ENCODE measurements around the gene LRMDA. TPM values are rescaled to one million over a fixed set of nuclear protein-coding genes. Genes with fewer than 3 reads are reported as not detected.

LRMDA gene
- total RNA-seq, 4 donors from 2014 or later = 2.2 to 7.8 (median 4.5) TPM

DNA sequence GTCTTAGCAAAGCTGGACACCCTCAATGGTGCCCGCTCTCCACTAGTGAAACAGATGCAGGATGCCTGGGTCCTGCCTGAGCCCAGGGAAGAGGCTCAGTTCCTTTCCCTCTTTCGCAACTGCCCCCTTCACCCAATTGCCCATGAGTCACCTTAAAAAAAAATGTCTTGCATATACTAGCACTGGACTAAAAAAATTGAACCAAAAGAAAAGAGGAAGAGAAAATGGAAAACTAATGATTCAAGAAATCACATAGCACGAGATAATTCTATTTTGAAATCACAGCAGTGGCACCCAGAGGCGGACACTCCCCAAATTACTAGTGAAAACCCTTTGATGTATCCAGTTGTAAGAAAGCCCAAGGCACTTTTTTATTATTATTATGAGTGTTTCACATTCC is 972.5 kb downstream of the LRMDA start:
- H3K27ac ChIP-seq = peak overlapping the region in 2 of 4 donors; percentile 4 to 10
- intact Hi-C loops (cut with DNase I; ENCODE audit: low total_unique reads) = no loop called here
- WGBS, 2 donors (ENCODE audit: low coverage in 1 of 2) = 79 to 90% methylated on average over 4 of the region's 4 CpGs
- H3K9me3 ChIP-seq = peaks cover 0 to 6% of the 10 kb centered on the region in 2 donors
- no peak for TF ChIP-seq POLR2A (IDR thresholded peaks at IDR 0.05)
- TF ChIP-seq, protein P1, sequence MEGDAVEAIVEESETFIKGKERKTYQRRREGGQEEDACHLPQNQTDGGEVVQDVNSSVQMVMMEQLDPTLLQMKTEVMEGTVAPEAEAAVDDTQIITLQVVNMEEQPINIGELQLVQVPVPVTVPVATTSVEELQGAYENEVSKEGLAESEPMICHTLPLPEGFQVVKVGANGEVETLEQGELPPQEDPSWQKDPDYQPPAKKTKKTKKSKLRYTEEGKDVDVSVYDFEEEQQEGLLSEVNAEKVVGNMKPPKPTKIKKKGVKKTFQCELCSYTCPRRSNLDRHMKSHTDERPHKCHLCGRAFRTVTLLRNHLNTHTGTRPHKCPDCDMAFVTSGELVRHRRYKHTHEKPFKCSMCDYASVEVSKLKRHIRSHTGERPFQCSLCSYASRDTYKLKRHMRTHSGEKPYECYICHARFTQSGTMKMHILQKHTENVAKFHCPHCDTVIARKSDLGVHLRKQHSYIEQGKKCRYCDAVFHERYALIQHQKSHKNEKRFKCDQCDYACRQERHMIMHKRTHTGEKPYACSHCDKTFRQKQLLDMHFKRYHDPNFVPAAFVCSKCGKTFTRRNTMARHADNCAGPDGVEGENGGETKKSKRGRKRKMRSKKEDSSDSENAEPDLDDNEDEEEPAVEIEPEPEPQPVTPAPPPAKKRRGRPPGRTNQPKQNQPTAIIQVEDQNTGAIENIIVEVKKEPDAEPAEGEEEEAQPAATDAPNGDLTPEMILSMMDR (IDR thresholded peaks at IDR 0.05) = no peak
- TF ChIP-seq EP300 (IDR thresholded peaks at IDR 0.05; ENCODE audit: low read depth) = no peak
- no peak for TF ChIP-seq POLR2AphosphoS5 (IDR thresholded peaks at IDR 0.05)
- DNase-seq = no peak
- in situ Hi-C loops (cut with MboI; ENCODE audit: low pct_ligation_motif_present in 1 of 4, low pct_unique_long_range_greater_than_20kb in 1 of 4, low sequenced_read_pairs in 3 of 4) = no loop called here
- H3K4me3 ChIP-seq = no peak overlapping the region
- H3K36me3 ChIP-seq = no peaks in the 10 kb centered on the region
- H3K4me1 ChIP-seq = peaks cover 0 to 22% (median 12%) of the 10 kb centered on the region in 4 donors
- no peaks in the 10 kb centered on the region for H3K27me3 ChIP-seq

DNA sequence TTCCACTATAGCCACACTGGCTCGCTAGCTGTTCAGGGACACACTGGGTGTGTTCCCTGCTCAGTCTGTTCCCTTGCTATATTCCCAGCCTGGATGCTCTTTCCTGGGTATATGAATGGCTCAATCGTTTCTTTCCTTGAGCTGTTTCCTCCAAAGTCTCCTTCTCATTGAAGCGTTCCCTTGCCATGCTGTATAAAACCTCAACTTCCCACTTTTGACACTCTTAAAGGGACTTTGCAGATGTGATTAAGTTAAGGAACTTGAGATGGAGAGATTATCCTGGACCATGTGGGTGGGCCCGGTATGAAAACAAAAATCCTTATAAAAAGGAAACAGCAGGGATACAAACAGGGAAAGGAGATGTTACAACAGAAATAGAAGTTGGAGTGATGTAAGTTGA is 973.1 kb downstream of the LRMDA start:
- DNase-seq = no peak
- Histone ChIP-seq H3K4me1 (peaks cover 0 to 26% (median 13%) of the 10 kb centered on the region in 4 donors), H3K27ac (peak overlapping the region in 2 of 4 donors; percentile 4 to 10), H3K27me3 (no peaks in the 10 kb centered on the region), H3K4me3 (no peak overlapping the region), H3K36me3 (no peaks in the 10 kb centered on the region), H3K9me3 (peaks cover 0 to 6% of the 10 kb centered on the region in 2 donors)
- WGBS, 2 donors (ENCODE audit: low coverage in 1 of 2) = 75 to 77% methylated on average over 4 of the region's 4 CpGs
- in situ Hi-C loops (cut with MboI; ENCODE audit: low pct_ligation_motif_present in 1 of 4, low pct_unique_long_range_greater_than_20kb in 1 of 4, low sequenced_read_pairs in 3 of 4) (no loop called here), intact Hi-C loops (cut with DNase I; ENCODE audit: low total_unique reads) (no loop called here)
- TF ChIP-seq POLR2A (IDR thresholded peaks at IDR 0.05) (no peak), EP300 (IDR thresholded peaks at IDR 0.05; ENCODE audit: low read depth) (no peak), POLR2AphosphoS5 (IDR thresholded peaks at IDR 0.05) (no peak)
- TF ChIP-seq, protein P1 (IDR thresholded peaks at IDR 0.05) = no peak

DNA sequence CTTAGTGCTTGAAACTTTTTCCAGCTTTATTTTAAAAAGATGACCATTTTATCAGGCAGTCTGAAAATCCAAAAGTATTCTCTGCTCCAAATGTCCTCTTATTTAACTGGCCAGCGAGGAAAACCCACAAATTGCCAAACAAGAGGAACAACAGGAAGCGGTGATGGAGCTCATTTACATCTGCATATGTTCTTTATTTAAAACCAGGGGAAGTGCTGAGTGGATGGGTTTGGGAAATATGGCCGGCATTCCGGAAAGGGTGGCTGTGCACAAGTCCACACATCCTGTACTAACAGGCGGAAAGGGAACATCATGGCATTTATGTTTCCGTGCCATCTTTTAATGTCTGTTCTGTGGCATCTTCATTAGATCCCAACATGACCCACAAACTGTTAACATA is 974.5 kb downstream of the LRMDA start:
- no peak for DNase-seq
- 60 to 85% methylated on average over 1 to 6 of the region's 6 CpGs for WGBS, 2 donors (ENCODE audit: low coverage in 1 of 2)
- H3K27me3 ChIP-seq = no peaks in the 10 kb centered on the region
- H3K4me1 ChIP-seq = peaks cover 0 to 26% (median 13%) of the 10 kb centered on the region in 4 donors
- in situ Hi-C loops (cut with MboI; ENCODE audit: low pct_ligation_motif_present in 1 of 4, low pct_unique_long_range_greater_than_20kb in 1 of 4, low sequenced_read_pairs in 3 of 4) = no loop called here
- no peaks in the 10 kb centered on the region for H3K36me3 ChIP-seq
- H3K4me3 ChIP-seq = no peak overlapping the region
- intact Hi-C loops (cut with DNase I; ENCODE audit: low total_unique reads) = no loop called here
- H3K9me3 ChIP-seq = peaks cover 0 to 6% of the 10 kb centered on the region in 2 donors
- H3K27ac ChIP-seq = no peak overlapping the region
- no peak for TF ChIP-seq POLR2AphosphoS5 (IDR thresholded peaks at IDR 0.05)
- TF ChIP-seq EP300 (IDR thresholded peaks at IDR 0.05; ENCODE audit: low read depth) = no peak
- TF ChIP-seq, protein P1 (IDR thresholded peaks at IDR 0.05) = no peak
- no peak for TF ChIP-seq POLR2A (IDR thresholded peaks at IDR 0.05)

DNA sequence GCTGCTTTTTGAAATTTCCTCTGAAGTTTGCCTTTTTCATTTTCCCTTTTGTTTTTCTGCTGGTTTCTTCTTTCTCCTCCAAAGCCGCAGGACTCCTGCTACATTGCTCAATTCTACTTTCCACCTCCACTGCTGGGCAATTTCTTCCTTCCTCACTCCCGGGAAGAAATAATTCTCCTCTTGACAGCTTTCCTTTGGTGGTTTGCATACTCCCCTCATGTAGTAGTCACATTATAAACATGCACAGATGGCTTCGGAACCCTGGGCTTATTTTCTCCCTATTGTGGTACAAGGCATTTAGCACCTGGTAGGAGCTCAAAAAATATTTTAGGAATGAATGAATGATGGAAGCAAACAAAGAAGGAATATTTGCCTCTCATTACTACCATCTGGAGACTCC is 977.2 kb downstream of the LRMDA start:
- DNase-seq = no peak

More for the DNA sequence above, 977.2 kb downstream of the LRMDA start:
- Histone ChIP-seq H3K4me3 (no peak overlapping the region), H3K36me3 (no peaks in the 10 kb centered on the region), H3K9me3 (peaks cover 0 to 6% of the 10 kb centered on the region in 2 donors), H3K4me1 (peaks cover 0 to 24% (median 13%) of the 10 kb centered on the region in 4 donors), H3K27ac (no peak overlapping the region), H3K27me3 (no peaks in the 10 kb centered on the region)
- WGBS, 2 donors (ENCODE audit: low coverage in 1 of 2) = 63 to 68% methylated on average over 3 of the region's 3 CpGs
- intact Hi-C loops (cut with DNase I; ENCODE audit: low total_unique reads) (no loop called here), in situ Hi-C loops (cut with MboI; ENCODE audit: low pct_ligation_motif_present in 1 of 4, low pct_unique_long_range_greater_than_20kb in 1 of 4, low sequenced_read_pairs in 3 of 4) (no loop called here)
- no peak for TF ChIP-seq POLR2AphosphoS5 (IDR thresholded peaks at IDR 0.05)
- TF ChIP-seq EP300 (IDR thresholded peaks at IDR 0.05; ENCODE audit: low read depth) = no peak
- TF ChIP-seq, protein P1 (IDR thresholded peaks at IDR 0.05) = no peak
- no peak for TF ChIP-seq POLR2A (IDR thresholded peaks at IDR 0.05)

Data from transverse colon (tissue), 4 donors.